ENCODE results near the gene GPANK1.

- TF ChIP-seq CTCF (IDR thresholded peaks at IDR 0.05), result no peak
- no peak for TF ChIP-seq POLR2A (IDR thresholded peaks at IDR 0.05)
- no peak for TF ChIP-seq POLR2AphosphoS5 (IDR thresholded peaks at IDR 0.05)
- TF ChIP-seq EP300 (IDR thresholded peaks at IDR 0.05), result no peak
Measured at GRCh38 chr6:31629014-31629413, 35.8 kb downstream of the GPANK1 start.

All from upper lobe of left lung (tissue), 4 donors.